ENCODE data around the gene MLKL. TPM values are rescaled to one million over a fixed set of nuclear protein-coding genes. Genes with fewer than 3 reads are reported as not detected.
"Not testable (repeated sequence)": the region's sequence is repeated elsewhere in the genome, so short reads cannot be mapped to it uniquely, and the experiment has no call there.

Gene MLKL
- polyA plus RNA-seq, 3 donors: 33.6 to 136 (median 37.8) TPM

GRCh38 chr16:74657870-74658642 lies 42.6 kb downstream of the MLKL start:
- peak overlapping the region; percentile 36 for H3K9ac ChIP-seq (ENCODE audit: insufficient read depth, low read length, poor library complexity, severe bottlenecking)
- intact Hi-C loops (cut with micrococcal nuclease): no loop called here
- H3K27ac Mint-ChIP-seq: peak overlapping the region in 6 of 7 donors; percentile 10 to 81 (median 58)

GRCh38 chr16:74654536-74655050 lies 46.1 kb downstream of the MLKL start:
- H3K4me3 Mint-ChIP-seq: no peak overlapping the region
- peak overlapping the region in 1 of 2 donors; percentile 6 for H3K27ac ChIP-seq (ENCODE audit: low read depth in 1 of 2, low read length in 2 of 2)
- no CpG with 5 or more reads among the region's 3 CpGs for WGBS (ENCODE audit: insufficient coverage)

More at GRCh38 chr16:74657870-74658642, 42.6 kb downstream of the MLKL start:
- TF ChIP-seq CTCF (IDR thresholded peaks at IDR 0.05): no peak
- Histone ChIP-seq H3K36me3 (replicated peaks in 1 of 2; ENCODE audit: control insufficient read depth in 1 of 2, insufficient read depth in 2 of 2, low read length in 2 of 2) (peaks cover 32 to 93% of the 10 kb centered on the region in 2 donors), H3K4me3 (replicated peaks in 1 of 3; ENCODE audit: low read depth in 2 of 3, low read length in 3 of 3) (no peak overlapping the region), H3K27me3 (ENCODE audit: control insufficient read depth in 2 of 2, insufficient read depth in 2 of 2, low read length in 2 of 2) (no peaks in the 10 kb centered on the region), H2AFZ (ENCODE audit: insufficient read depth, low read depth, low read length, poor library complexity, severe bottlenecking) (no peak overlapping the region), H3K9me3 (replicated peaks in 1 of 2; ENCODE audit: control insufficient read depth in 1 of 2, insufficient read depth in 1 of 2, low read length in 2 of 2) (no peaks in the 10 kb centered on the region), H3K27ac (ENCODE audit: low read depth in 1 of 2, low read length in 2 of 2) (peak overlapping the region in 1 of 2 donors; percentile 70), H3K4me1 (ENCODE audit: control insufficient read depth in 1 of 2, insufficient read depth in 2 of 2, low read length in 2 of 2) (peaks cover 16 to 18% of the 10 kb centered on the region in 2 donors), H4K20me1 (ENCODE audit: insufficient read depth, low read length) (peaks cover 42% of the 10 kb centered on the region), H3K4me2 (replicated peaks; ENCODE audit: extremely low read depth, low read length, poor library complexity, severe bottlenecking) (peak overlapping the region; percentile 30), H3K79me2 (ENCODE audit: insufficient read depth, low read length) (peaks cover 100% of the 10 kb centered on the region)
- Mint-ChIP-seq H3K36me3 (peaks cover 50 to 64% of the 10 kb centered on the region in 2 donors), H3K27me3 (ENCODE audit: low read depth in 3 of 3) (no peaks in the 10 kb centered on the region), H3K9me3 (no peaks in the 10 kb centered on the region), H3K4me3 (peak overlapping the region in 1 of 2 donors; percentile 8), H3K4me1 (peaks cover 43% of the 10 kb centered on the region)
- WGBS (ENCODE audit: insufficient coverage): 100% methylated on average over 1 of the region's 5 CpGs
- DNase-seq: peak in 2 of 3 donors; percentile 11 to 17

GRCh38 chr16:74652883-74653282 lies 47.8 kb downstream of the MLKL start:
- H2AFZ ChIP-seq (ENCODE audit: insufficient read depth, low read depth, low read length, poor library complexity, severe bottlenecking); H3K4me3 ChIP-seq (replicated peaks in 1 of 3; ENCODE audit: low read depth in 2 of 3, low read length in 3 of 3); H3K9me3 ChIP-seq (replicated peaks in 1 of 2; ENCODE audit: control insufficient read depth in 1 of 2, insufficient read depth in 1 of 2, low read length in 2 of 2); H3K4me1 ChIP-seq (ENCODE audit: control insufficient read depth in 1 of 2, insufficient read depth in 2 of 2, low read length in 2 of 2); H3K27me3 Mint-ChIP-seq (ENCODE audit: low read depth in 3 of 3); H3K4me2 ChIP-seq (replicated peaks; ENCODE audit: extremely low read depth, low read length, poor library complexity, severe bottlenecking); H3K9ac ChIP-seq (ENCODE audit: insufficient read depth, low read length, poor library complexity, severe bottlenecking); DNase-seq; H3K4me3 Mint-ChIP-seq; H3K27me3 ChIP-seq (ENCODE audit: control insufficient read depth in 2 of 2, insufficient read depth in 2 of 2, low read length in 2 of 2); H3K9me3 Mint-ChIP-seq; intact Hi-C loops (cut with micrococcal nuclease): not testable (repeated sequence)
- Mint-ChIP-seq H3K4me1 (peaks cover 22% of the 10 kb centered on the region), H3K36me3 (peaks cover 53 to 66% of the 10 kb centered on the region in 2 donors), H3K27ac (peak overlapping the region in 4 of 7 donors; percentile 36 to 81 (median 68))
- Histone ChIP-seq H3K79me2 (ENCODE audit: insufficient read depth, low read length) (peaks cover 99% of the 10 kb centered on the region), H3K36me3 (replicated peaks in 1 of 2; ENCODE audit: control insufficient read depth in 1 of 2, insufficient read depth in 2 of 2, low read length in 2 of 2) (peaks cover 38 to 91% of the 10 kb centered on the region in 2 donors), H4K20me1 (ENCODE audit: insufficient read depth, low read length) (peaks cover 30% of the 10 kb centered on the region), H3K27ac (ENCODE audit: low read depth in 1 of 2, low read length in 2 of 2) (peak overlapping the region in 1 of 2 donors; percentile 57)
- no CpG with 5 or more reads among the region's 2 CpGs for WGBS (ENCODE audit: insufficient coverage)

More at GRCh38 chr16:74654536-74655050, 46.1 kb downstream of the MLKL start:
- peaks cover 44% of the 10 kb centered on the region for H4K20me1 ChIP-seq (ENCODE audit: insufficient read depth, low read length)
- H3K9me3 ChIP-seq (replicated peaks in 1 of 2; ENCODE audit: control insufficient read depth in 1 of 2, insufficient read depth in 1 of 2, low read length in 2 of 2): no peaks in the 10 kb centered on the region
- Mint-ChIP-seq H3K27me3 (ENCODE audit: low read depth in 3 of 3) (no peaks in the 10 kb centered on the region), H3K27ac (peak overlapping the region in 3 of 7 donors; percentile 8 to 65 (median 30)), H3K36me3 (peaks cover 49 to 66% of the 10 kb centered on the region in 2 donors), H3K4me1 (peaks cover 37% of the 10 kb centered on the region), H3K9me3 (no peaks in the 10 kb centered on the region)
- H3K79me2 ChIP-seq (ENCODE audit: insufficient read depth, low read length): peaks cover 100% of the 10 kb centered on the region
- H3K36me3 ChIP-seq (replicated peaks in 1 of 2; ENCODE audit: control insufficient read depth in 1 of 2, insufficient read depth in 2 of 2, low read length in 2 of 2): peaks cover 31 to 89% of the 10 kb centered on the region in 2 donors
- no peak for DNase-seq
- H3K4me2 ChIP-seq (replicated peaks; ENCODE audit: extremely low read depth, low read length, poor library complexity, severe bottlenecking): no peak overlapping the region
- H3K4me3 ChIP-seq (replicated peaks in 1 of 3; ENCODE audit: low read depth in 2 of 3, low read length in 3 of 3): no peak overlapping the region
- H3K4me1 ChIP-seq (ENCODE audit: control insufficient read depth in 1 of 2, insufficient read depth in 2 of 2, low read length in 2 of 2): peaks cover 16 to 18% of the 10 kb centered on the region in 2 donors
- H2AFZ ChIP-seq (ENCODE audit: insufficient read depth, low read depth, low read length, poor library complexity, severe bottlenecking): no peak overlapping the region
- H3K9ac ChIP-seq (ENCODE audit: insufficient read depth, low read length, poor library complexity, severe bottlenecking): no peak overlapping the region
- intact Hi-C loops (cut with micrococcal nuclease): no loop called here
- TF ChIP-seq CTCF (IDR thresholded peaks at IDR 0.05): no peak
- H3K27me3 ChIP-seq (ENCODE audit: control insufficient read depth in 2 of 2, insufficient read depth in 2 of 2, low read length in 2 of 2): no peaks in the 10 kb centered on the region
